ENCODE data around the gene SELENOO. TPM values are rescaled to one million over a fixed set of nuclear protein-coding genes. Genes with fewer than 3 reads are reported as not detected.

Gene SELENOO
- total RNA-seq, 2 experiments from 2014 or later: 26.0 to 26.1 TPM

DNA sequence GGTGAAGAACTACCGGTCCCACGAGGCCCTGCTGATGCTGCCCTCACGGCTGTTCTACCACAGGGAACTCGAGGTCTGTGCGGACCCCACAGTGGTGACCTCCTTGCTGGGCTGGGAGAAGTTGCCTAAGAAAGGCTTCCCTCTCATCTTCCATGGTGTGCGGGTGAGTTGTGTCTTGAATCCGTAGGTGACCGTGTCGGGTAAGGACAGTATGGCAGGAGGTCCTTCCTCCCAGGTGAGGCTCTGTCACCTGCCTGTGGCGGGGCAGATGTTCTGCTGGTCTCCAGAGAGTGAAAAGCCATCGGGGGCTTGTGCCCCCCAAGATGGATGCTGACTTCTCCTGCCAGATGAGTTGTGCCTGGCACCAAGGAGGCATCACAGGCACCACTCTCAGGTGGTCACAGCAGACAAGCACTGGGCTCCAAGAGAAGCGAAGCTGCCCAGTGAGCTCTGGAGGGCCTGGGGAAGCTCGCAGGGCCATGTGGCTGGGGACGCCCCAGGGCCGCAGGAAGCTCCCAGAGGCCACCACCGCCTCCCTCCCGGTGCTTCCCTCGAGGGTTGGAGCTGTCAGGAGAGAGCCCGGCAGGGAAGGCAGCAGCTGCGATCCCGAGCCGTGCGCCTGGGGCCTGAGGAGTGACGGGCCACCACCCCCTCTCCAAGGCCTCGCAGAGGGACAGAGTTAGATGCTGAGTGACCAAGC, 47.6 kb upstream of the SELENOO start:
- DNase-seq (no peak), ATAC-seq (ENCODE audit: poor library complexity) (no peak)
- H3K36me3 ChIP-seq (ENCODE audit: insufficient read depth, low read length): no peaks in the 10 kb centered on the region
- ChIA-PET CTCF (no interaction called here), POLR2A (no interaction called here)
- TF ChIP-seq, protein P1, sequence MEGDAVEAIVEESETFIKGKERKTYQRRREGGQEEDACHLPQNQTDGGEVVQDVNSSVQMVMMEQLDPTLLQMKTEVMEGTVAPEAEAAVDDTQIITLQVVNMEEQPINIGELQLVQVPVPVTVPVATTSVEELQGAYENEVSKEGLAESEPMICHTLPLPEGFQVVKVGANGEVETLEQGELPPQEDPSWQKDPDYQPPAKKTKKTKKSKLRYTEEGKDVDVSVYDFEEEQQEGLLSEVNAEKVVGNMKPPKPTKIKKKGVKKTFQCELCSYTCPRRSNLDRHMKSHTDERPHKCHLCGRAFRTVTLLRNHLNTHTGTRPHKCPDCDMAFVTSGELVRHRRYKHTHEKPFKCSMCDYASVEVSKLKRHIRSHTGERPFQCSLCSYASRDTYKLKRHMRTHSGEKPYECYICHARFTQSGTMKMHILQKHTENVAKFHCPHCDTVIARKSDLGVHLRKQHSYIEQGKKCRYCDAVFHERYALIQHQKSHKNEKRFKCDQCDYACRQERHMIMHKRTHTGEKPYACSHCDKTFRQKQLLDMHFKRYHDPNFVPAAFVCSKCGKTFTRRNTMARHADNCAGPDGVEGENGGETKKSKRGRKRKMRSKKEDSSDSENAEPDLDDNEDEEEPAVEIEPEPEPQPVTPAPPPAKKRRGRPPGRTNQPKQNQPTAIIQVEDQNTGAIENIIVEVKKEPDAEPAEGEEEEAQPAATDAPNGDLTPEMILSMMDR (IDR thresholded peaks at IDR 0.05): no peak
- no peak overlapping the region for H3K27ac ChIP-seq (ENCODE audit: low read depth in 1 of 2, low read length in 2 of 2)
- Mint-ChIP-seq H3K4me1 (ENCODE audit: low read depth) (peaks cover 4% of the 10 kb centered on the region), H3K36me3 (ENCODE audit: low read depth) (no peaks in the 10 kb centered on the region), H3K4me3 (no peak overlapping the region), H3K9me3 (no peaks in the 10 kb centered on the region), H3K27ac (no peak overlapping the region), H3K27me3 (no peaks in the 10 kb centered on the region)
- H3K9me3 ChIP-seq (ENCODE audit: control insufficient read depth in 1 of 2, insufficient read depth in 1 of 2, low read length in 2 of 2): no peaks in the 10 kb centered on the region
- peaks cover 6% of the 10 kb centered on the region for H3K4me1 ChIP-seq (ENCODE audit: insufficient read depth, low read length)
- intact Hi-C loops (cut with DNase I, micrococcal nuclease): no loop called here
- no peak overlapping the region for H3K4me3 ChIP-seq (ENCODE audit: low read length)
- no peaks in the 10 kb centered on the region for H3K27me3 ChIP-seq (ENCODE audit: control insufficient read depth in 1 of 2, insufficient read depth in 2 of 2, low read length in 2 of 2)

DNA sequence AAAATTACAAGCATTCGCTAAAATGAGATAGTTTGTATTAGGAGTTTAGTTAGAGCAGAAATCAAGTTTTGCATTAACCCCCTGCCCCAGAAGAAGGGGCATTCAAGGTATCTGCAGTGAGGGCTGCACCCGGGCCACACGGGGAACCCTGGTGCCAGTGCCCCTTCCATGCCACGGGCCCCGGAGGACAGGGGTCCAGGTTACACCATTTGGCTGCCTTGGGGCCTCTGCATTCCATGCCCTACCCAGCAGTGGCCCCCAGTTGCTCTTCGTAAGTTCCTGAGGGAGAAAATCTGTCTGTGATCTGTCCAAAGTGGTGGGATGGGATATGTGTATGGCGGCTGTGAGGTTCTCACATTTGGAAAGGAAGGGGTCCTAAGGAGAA, 47.1 kb upstream of the SELENOO start:
- TF ChIP-seq, protein P1 (IDR thresholded peaks at IDR 0.05): no peak
- peaks cover 6% of the 10 kb centered on the region for H3K4me1 ChIP-seq (ENCODE audit: insufficient read depth, low read length)
- Mint-ChIP-seq H3K36me3 (ENCODE audit: low read depth) (no peaks in the 10 kb centered on the region), H3K27ac (no peak overlapping the region), H3K4me3 (no peak overlapping the region), H3K4me1 (ENCODE audit: low read depth) (peaks cover 4% of the 10 kb centered on the region), H3K27me3 (no peaks in the 10 kb centered on the region), H3K9me3 (no peaks in the 10 kb centered on the region)
- DNase-seq: no peak
- no peaks in the 10 kb centered on the region for H3K9me3 ChIP-seq (ENCODE audit: control insufficient read depth in 1 of 2, insufficient read depth in 1 of 2, low read length in 2 of 2)
- no peak for ATAC-seq (ENCODE audit: poor library complexity)
- POLR2A ChIA-PET: no interaction called here
- intact Hi-C loops (cut with DNase I, micrococcal nuclease): no loop called here
- H3K4me3 ChIP-seq (ENCODE audit: low read length): no peak overlapping the region
- no peaks in the 10 kb centered on the region for H3K27me3 ChIP-seq (ENCODE audit: control insufficient read depth in 1 of 2, insufficient read depth in 2 of 2, low read length in 2 of 2)
- no peaks in the 10 kb centered on the region for H3K36me3 ChIP-seq (ENCODE audit: insufficient read depth, low read length)
- H3K27ac ChIP-seq (ENCODE audit: low read depth in 1 of 2, low read length in 2 of 2): no peak overlapping the region
- CTCF ChIA-PET: interaction anchor here (0.6 kb wide), 1 partner anchor 37 kb away, joined by 5 read pairs; no protein-coding TSS in a partner anchor

DNA sequence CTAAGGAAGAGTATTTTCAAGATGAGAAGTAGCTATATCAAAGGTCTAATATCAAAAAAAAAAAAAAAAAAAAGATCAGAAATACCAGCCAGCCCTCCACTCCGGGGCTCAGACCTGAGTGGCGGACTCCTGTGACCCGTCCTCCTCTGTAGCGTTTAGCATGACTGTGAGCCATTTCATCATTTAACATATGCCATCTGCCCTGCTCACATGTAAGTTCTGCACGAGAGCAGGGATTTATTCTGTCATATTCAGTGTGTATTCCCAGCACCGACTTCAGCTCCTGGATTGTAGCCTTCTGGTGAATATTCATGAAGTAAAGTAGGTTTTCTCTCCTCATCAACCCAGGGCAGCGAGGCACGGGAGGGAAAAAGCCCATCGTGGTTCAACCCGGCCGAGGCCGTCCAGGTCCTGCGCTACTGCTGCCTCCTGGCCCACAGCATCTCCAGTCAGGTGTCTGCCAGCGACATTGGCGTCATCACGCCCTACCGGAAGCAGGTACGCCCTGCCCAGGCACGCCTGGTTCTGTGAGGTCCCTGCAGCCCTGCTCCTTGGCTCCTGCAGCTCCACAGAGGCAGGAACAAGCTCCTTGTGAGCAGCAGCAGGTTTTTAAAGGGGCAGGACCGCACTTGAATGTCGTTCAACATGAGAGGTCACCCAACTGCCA, 43.0 kb upstream of the SELENOO start:
- H3K27ac Mint-ChIP-seq: no peak overlapping the region
- no peak for DNase-seq
- no peak overlapping the region for H3K4me3 Mint-ChIP-seq
- no peaks in the 10 kb centered on the region for H3K36me3 ChIP-seq (ENCODE audit: insufficient read depth, low read length)
- no peak overlapping the region for H3K4me3 ChIP-seq (ENCODE audit: low read length)
- H3K27me3 Mint-ChIP-seq: peaks cover 11% of the 10 kb centered on the region
- TF ChIP-seq, protein P1 (IDR thresholded peaks at IDR 0.05): no peak
- no peak overlapping the region for H3K27ac ChIP-seq (ENCODE audit: low read depth in 1 of 2, low read length in 2 of 2)
- ATAC-seq (ENCODE audit: poor library complexity): no peak
- no peaks in the 10 kb centered on the region for H3K36me3 Mint-ChIP-seq (ENCODE audit: low read depth)
- H3K4me1 Mint-ChIP-seq (ENCODE audit: low read depth): no peaks in the 10 kb centered on the region
- ChIA-PET POLR2A (no interaction called here), CTCF (no interaction called here)
- peaks cover 0 to 6% of the 10 kb centered on the region in 2 experiments for H3K27me3 ChIP-seq (ENCODE audit: control insufficient read depth in 1 of 2, insufficient read depth in 2 of 2, low read length in 2 of 2)
- no peaks in the 10 kb centered on the region for H3K9me3 ChIP-seq (ENCODE audit: control insufficient read depth in 1 of 2, insufficient read depth in 1 of 2, low read length in 2 of 2)
- intact Hi-C loops (cut with DNase I, micrococcal nuclease): no loop called here
- H3K4me1 ChIP-seq (ENCODE audit: insufficient read depth, low read length): no peaks in the 10 kb centered on the region
- no peaks in the 10 kb centered on the region for H3K9me3 Mint-ChIP-seq
